ENCODE measurements around the gene MFAP3L.

Gene MFAP3L

DNA sequence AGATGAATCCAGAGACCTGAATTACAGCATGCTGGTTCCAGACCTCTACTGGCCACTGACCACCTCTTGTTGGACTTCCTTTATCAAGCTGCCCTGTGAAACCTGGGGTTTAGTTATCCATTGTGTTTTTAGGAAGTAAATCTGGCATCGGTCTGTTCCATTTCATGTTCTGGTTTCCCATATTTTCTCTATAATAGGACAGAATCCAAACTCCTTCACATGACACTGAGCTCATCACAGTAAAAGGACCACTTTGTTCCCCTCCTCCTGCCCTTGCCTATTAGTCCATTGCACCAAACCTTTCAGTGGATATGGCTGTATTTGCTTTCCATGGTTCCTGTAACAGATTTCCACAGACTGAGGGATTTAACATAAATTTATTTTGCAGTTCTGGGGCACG, 4.0 kb downstream of the MFAP3L start:
- DNase-seq (ENCODE audit: low read depth in 2 of 2) = no peak

DNA sequence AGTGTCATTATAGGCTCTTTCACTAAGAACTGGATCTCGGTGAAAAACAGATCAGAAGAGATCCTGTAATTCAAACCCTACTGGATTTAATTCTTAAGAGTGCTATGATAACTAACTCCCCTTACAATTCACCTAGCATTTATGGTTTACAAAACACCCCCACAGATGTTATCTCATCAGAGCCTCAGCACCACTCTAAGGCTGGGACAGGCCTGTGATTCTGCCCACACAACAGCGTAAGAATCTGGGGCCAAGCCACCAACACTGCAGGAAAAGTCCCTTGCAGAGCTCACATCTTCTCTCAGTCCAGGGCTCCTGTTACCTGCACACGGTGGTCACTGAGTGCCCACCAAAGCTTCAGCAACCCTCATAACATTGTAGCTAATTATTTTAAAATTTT, 8.9 kb downstream of the MFAP3L start:
- no peak for DNase-seq (ENCODE audit: low read depth in 2 of 2)

DNA sequence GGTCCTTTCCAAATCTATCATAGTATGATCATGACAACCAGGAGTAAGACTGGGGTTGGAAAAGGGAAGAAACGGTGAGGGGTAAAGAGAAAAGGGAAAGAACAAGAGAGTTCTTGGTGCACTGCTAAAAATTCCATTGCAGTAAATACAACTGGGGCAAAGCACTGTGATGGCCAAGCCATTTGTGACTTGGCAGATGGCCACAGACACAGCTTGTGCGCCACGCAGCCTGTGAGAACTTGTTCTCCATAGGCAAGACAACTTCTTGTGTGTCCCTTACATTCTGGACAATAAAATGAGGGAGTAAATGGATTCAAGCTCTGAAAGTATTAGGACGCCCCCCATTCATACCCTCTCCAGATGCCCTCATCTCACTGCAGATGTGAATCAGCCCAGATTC, 10.9 kb downstream of the MFAP3L start:
- DNase-seq (ENCODE audit: low read depth in 2 of 2) = no peak

DNA sequence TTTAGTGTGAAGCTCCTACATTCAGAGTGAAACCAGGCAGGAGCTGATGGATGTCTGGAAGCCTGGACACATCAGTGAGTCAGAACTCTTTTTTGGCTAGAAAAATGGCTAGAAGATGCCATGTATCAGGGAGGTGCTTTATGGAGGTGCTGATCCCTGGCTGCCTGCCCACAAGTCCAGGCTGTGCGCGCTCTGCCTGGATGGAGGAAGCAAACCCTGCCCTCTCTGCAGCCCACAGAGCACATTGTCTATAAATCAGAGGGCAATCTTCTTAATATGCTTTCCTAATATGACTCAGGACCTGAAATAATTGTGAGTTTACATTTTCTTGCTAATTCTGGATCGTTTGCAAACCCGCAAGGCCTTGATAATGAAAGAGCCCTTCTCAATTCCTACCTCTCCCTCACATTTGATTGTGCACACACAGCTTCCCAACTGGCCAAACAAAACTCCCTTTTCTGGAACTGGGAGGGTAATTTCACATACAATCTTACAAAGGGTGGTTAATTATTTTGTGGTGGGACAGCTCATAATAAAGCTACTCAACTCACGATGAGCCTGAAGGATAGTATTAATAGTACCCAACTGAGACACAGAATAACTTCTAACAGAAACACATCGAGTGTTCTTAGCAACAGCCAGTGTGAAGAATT, 11.7 kb downstream of the MFAP3L start:
- no peak for DNase-seq (ENCODE audit: low read depth in 2 of 2)

DNA sequence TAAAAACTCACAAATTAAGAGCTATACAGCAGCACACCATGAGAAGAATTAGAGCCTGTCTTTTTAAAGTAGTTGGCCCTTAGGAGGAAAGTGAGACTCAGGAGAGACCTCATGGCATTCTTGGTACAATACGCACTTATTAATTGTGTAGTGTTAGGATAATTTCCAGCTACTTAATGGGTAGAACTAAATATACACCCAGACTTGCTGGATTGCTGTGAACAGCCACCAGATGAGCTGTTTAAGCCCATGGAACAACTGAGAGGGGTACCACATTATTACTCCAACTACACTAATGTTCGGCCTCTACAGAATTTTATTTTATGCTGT, 13.6 kb downstream of the MFAP3L start:
- no peak for DNase-seq (ENCODE audit: low read depth in 2 of 2)

DNA sequence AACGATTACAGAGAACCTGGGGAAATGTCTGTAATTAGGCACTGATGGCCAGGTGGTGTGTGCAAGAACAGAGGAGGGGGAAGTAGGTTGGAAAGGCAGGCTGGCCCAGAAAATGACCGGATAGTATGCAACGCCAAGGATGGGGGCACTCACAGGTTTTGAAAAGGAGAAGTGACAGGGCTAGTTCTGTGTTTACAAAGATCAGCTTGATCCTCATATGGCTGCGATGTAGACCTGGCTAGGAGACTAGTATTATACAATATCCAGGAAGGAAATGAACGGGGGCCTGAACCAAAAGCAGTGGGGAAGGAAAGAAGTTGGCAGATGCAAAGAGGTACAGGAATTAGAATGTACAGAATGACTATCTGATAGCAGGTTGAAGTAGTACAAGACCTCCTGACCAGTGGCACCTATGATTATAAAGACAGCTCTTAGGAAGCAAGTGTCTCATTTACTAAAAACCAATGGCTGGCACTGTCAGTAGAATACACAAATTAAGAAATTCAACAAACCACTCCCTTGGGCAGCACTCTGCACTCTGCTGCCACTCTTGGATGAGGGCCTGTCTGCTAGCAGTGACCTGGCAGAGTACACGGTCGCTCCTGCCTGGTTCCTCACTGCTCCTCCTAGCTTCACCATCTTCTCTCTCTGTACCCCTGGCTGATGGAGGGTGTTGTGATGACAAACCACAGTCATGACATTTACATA, 14.1 kb downstream of the MFAP3L start:
- DNase-seq (ENCODE audit: low read depth in 2 of 2) = no peak

DNA sequence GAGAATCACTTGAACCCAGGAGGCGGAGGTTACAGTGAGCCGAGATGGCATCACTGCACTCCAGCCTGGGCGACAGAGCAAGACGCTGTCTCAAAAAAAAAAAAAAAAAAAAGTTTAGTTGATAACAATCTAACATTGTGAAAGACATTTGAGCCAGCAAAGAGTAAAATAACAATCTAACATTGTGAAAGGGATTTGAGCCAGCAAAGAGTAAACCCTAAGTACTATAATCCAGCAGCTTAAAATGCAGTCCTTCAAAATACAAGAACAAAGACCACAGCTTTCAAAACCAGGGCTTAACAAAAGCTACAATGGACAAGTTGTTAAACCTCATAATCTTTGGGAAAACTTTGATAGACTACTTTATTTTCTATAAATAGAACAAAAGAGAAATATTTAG, 16.9 kb downstream of the MFAP3L start:
- no peak for DNase-seq (ENCODE audit: low read depth in 2 of 2)

DNA sequence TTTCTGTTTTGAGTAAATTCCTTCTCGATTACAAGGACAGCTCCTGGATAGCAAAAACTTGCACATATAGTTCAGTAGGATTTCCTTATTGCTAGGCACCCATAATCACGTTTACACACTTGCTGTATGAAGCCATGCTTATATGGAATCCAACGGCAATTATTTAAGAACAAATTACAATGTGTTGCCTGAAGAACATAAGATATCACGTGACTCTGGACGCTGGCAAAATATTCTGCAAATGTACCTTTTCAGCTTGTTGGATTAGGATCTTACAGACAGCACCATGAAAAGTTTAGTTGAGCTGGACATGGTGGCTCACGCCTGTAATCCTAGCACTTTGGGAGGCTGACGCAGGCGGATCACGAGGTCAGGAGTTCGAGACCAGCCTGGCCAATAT, 17.4 kb downstream of the MFAP3L start:
- DNase-seq (ENCODE audit: low read depth in 2 of 2) = no peak

DNA sequence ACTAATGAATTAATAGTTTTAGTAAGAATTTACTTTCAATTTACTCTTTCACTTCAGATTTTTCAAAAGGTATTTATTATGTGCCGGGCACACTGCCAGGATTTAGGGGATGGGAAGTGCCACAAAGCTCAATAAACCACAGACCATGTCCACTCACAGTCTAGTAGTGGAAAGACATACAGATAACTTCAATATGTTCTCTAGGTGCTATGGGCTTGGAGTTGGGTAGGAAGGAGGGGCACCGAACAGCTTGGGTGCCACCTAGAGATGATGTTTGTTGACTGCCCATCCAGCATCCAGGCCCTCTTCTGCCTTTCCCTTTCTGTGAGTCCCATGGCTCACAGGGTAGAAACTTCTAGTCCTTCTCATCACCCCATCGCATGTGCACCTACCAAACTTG, 17.8 kb downstream of the MFAP3L start:
- no peak for DNase-seq (ENCODE audit: low read depth in 2 of 2)

DNA sequence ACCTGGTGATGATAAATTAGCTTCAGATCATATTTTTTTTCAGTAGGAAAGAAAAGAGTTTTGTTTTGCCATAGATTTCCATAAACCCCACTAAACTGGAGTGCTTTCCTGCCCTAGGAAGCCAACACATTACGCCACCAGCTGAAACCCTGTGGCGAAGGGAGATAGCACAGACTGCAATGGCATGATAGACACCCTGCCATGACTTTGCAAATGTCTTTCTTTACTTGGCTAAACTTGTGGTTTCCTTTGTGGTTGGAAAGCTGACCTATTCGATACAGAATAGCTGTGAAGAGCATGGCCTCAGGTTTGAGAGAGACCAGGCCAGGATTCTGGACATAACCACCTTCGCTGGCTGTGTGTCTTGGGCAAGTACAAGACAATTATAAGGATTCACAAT, 19.1 kb downstream of the MFAP3L start:
- DNase-seq (ENCODE audit: low read depth in 2 of 2) = no peak

DNA sequence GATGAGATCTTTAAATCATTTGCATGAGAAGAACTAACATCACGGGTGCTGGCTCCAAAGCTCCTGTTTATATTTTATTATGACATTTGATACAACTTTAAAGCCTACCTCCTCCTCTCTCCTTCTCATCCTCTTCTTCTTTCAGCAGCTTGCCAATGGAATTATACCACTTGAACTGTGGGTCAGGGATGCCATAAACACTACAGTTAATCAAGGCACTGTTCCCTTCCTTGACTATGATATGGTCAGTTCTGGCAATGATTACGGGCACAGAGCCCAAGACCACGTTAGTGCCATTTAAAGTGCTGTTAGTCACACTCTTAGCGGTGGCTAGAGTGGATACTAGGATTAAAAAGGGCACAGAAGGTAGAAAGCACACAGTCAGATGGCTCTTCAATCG, 20.7 kb downstream of the MFAP3L start:
- no peak for DNase-seq (ENCODE audit: low read depth in 2 of 2)

DNA sequence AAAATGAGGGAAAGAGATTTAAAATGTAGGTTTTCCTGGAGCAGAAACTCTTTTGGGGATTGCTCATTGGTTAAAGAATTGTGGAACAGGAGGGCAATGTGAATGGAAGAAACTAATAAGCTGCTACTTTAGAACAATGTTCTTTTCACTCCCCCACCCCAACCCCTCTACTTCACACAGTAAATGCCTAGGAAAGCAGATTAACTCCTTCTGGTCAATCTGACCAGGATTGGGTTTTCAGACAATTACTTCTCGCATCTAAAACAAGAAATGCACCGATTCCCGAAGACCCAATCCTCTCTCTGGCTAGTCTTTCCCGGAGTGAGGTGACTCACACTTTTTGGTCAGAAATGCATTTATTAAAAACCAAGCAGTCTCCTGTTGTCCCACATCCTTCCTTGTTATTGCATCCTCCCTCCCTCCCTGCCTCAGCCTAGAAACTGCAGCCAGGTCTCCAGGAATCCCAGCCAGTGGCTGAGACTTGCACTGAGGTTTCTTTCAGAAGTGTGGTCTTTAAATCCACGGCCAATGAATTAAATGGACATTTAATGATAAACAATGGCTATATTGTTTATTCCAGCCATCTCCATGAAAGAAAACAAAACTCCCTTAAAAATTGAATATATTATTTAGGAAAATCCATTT, 21.4 kb downstream of the MFAP3L start:
- no peak for DNase-seq (ENCODE audit: low read depth in 2 of 2)

DNA sequence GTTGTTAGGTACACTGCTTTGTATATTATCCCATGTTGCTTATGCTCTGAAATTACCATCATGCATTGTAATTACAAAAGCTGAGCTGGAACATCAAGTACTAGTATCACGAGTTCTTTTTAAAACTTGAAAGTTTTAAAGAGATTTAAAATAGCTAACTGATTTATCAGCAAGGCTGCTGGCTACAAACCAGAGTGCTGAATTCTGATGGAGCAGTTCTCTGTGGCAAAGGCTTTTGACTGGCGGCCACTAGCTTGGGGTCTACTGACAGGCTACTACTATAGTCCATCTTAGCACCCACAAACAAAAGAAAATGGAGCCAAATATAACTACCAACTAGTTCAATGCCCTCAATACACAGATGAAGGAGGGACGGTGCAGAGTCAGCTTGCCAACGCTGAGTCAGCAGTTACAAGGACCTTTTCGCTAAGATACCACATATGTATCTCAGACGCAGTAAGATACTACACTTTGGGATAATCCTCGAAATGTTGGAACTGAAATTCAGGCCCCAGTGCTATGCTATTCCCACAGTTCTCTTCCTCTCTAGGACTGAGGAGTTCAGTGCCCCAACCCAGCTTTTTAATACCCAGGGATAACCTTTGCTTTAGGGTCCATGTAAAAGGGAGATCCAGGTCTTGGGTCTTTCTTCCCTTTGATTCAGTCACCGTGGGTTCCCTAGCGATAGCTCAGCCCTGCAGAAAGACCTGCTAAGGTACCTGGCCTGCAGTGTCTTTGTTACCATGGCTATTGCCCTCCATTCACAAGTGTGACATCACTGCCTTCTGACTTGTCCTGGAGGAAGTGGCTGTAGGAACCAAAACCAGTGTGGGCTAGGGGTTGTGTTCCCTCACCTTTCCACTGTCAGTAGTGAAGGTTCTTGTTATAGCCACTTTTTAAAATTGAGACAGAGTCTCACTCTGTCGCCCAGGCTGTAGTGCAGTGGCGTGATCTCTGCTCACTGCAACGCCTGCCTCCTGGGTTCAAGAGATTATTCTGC, 22.8 kb downstream of the MFAP3L start:
- no peak for DNase-seq (ENCODE audit: low read depth in 2 of 2)

DNA sequence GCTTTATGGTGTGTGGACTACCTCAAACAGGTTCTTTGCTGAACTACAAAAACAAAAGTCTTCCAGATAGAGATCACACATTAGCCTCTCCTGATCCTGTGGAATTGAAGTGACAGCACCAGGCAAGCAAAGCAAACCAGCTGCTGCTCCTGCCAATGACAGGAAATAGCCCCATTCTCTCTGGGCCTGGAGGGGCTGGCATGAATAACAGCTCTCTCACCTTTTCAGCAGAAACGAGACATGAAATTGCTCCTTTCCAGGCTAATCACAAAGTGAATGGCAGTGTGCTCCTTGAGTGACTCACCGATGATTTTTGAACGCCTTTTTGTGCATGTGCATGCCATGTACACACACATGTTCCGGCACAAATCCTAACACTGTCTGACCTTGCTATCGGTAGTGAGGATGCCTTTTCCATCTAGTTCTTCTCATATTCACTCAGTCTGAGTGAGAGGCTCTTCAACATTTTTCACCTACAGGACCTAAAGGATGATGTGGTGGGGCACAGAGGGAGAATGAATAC, 24.4 kb downstream of the MFAP3L start:
- DNase-seq (ENCODE audit: low read depth in 2 of 2) = no peak

DNA sequence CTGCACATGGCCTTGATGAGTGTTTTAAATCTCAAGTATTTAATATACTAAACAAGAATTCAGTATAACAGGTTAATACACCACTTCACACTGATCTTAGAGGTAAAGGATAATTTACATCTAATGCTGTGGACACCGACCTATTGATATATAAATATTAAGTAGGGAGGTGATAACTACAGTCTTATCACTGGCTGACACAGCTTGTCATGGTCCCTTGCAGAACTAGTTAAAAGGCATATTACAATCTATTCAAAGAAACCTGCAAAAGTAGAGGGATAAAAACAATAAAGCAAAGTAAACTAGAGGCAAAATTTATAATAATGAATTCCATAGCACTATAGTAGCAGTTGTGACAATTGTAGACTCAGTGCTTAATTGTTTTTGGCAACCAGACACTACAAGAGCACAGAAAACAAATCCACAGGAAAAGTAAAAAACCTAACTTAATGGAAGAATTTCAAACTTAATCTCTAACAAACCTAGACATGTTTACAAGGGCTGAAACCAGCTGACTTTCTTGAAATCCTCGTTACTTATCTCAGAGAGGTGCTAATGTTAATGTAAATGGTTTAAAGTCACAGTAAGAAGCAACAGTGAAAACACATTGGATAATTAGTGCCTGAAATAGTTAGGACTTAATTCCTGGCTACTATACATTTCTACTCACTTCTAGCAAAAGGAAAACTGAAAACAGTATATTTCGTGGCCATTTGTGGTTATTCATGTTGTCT, 25.0 kb downstream of the MFAP3L start:
- no peak for DNase-seq (ENCODE audit: low read depth in 2 of 2)

DNA sequence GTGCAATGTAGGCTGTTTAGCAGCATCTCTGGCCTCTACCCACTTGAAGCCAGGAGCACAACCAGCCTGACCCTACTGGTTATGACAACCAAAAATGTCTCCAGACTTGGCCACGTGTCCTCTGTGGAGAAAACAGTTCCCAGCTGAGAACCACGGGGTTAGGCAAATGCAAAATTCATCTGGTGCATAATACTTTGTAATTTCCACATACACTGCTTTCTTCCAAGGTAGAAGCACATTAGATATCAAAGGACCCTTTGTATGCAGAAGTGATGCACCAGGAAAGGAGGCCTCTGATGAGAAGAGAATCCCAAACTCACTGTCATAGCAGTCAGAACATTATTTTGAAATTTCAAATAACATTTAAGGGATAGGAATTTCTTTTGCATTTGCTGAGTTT, 26.3 kb downstream of the MFAP3L start:
- no peak for DNase-seq (ENCODE audit: low read depth in 2 of 2)

DNA sequence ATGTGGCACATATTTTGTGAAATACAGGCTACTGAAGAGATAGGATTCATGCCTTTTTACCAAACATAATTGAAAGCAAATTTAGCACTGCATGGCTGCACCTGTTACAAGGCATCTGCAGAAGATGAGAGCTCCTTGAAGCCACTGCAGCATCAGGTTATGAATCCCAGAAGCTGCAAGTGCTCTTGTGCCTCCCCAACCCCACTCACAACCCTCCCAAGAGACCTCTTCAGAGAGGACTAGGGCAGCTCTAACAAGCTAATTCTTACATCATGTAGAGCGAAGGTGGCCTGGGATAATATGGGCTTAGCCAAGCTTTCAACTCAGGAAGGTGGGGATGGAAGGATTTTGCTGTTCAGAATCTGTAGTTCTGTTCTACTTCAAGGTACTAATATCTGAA, 27.2 kb downstream of the MFAP3L start:
- no peak for DNase-seq (ENCODE audit: low read depth in 2 of 2)

DNA sequence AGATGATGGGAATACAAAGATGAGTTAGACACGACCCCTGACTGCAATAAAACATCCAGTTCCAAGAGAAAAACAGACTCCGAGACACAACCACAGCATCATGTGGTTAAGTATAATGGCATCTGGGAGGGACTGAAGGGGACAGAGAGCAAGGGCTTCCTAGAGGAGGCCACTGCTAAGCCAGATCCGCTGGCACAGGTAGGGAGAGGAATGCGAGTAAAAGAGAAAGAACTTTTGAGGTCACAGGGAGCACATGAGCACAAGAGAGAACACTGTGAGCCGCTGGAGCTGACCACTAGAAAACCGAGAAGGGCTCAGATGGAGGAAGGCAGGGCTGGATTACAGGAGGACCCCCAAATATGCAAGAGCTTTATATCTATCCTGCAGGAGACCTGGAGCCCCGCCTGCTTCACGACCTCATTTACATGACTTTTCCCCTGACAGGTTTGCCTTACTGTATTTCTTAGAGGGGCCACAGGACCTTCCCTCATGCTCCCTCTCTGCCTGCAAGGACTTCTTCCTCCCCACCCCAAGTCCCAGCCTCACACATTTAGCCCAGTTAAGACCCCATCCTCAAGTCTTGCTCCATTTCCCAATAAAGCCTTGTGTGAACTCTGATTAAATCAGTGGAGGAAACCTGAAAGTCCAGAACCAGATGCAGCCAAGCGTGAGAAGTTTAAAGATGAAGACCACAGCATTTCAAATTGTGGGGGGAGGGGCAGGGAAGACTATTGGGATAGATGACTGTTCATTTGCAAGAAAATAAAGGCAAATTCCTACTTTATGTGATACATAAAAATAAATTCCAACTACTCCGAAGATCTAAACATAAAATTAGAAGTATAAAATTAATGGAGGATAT, 29.6 kb downstream of the MFAP3L start:
- no peak for DNase-seq (ENCODE audit: low read depth in 2 of 2)

DNA sequence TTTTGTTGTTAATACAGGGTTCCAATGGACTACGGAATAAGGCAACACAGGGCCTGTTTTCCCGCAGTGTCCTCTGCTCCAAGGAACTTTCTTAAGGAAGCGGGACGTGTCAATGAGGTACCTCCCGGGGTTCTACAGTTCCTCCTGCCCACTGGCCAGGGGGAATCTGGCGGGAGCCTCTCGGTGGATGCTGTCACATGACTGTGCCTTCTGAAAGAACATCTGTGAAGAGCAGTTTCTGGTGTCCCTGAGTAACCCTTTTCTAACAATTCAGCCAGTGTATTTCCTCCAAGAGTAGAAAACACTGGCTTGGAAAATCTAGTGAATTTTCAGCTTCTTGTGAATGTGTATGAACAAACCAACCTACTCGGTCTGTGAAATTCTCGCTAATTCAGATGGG, 32.7 kb downstream of the MFAP3L start:
- DNase-seq (ENCODE audit: low read depth in 2 of 2) = no peak

DNA sequence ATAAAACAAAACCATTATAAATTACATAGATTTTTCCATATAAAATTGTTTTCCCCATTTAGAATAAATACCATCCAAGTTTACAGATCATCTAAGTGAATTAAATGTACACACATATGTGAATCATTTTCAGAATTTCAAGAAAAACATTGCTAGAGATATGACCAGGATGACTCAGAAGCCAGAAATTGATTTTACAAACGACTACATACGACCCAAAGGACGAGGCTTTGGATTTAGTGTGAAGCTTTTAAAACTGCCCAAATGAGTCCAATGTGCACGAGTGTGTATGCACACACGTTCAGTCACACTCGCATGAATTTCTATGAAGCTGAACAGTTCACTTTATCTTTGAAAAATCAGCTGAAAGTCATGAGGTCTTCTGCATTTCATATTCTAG, 37.9 kb downstream of the MFAP3L start:
- DNase-seq (ENCODE audit: low read depth in 2 of 2) = no peak
